ENCODE data around the gene NPB. TPM values are rescaled to one million over a fixed set of nuclear protein-coding genes. Genes with fewer than 3 reads are reported as not detected.
A peak's percentile ranks its signal among the peaks of the same experiment; 100 is the strongest.

NPB gene
- polyA plus RNA-seq, 1 of the 3 experiments (the other 2 are of a cell fraction) = 2.4 TPM

DNA sequence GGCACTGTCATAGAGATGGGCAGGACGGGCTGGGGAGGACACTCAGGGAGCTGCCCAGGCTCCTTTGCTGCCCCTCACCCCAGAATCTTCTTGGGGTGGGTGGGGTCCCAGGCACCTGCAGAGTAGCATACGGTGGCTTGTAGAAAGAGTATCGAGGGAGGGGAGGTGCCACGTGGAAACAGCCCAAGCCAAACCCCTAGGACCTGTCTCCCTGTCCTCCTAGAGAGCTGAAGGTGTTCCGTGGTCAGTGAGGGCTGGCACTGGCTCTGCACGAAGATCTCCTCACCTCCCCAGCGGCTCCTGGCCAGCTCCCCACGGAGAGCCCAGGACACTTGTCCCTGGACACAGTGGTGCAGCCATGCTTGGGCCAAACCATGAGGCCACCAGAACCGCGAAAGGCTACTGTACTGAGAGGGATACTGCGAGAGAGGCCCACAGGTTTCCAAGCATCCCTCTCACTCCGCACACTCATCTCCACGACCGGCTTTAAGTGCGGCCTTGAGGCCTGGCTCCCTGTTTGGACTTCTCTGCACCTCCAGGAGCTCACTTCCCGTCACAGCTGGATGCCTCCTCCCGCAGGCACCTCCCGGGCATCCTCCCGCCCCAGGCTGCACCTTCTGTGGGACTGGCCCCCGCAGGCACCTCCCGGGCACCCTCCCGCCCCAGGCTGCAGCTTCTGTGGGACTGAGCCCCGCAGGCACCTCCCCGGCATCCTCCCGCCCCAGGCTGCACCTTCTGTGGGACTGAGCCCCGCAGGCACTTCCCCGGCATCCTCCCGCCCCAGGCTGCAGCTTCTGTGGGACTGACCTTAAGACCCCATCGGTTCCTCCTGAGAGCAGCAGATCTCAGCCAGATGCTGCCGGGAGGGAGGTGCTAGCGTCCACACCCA lies 27.5 kb downstream of the NPB start:
- Histone ChIP-seq H3K36me3 (replicated peaks in 1 of 2; ENCODE audit: control insufficient read depth in 1 of 2, insufficient read depth in 2 of 2, low read length in 1 of 2) (peaks cover 0 to 13% of the 10 kb centered on the region in 2 experiments), H3K27ac (ENCODE audit: low read depth in 2 of 2, low read length in 1 of 2) (no peak overlapping the region), H3K4me1 (ENCODE audit: control insufficient read depth in 1 of 2, insufficient read depth in 2 of 2, low read depth in 1 of 2, low read length in 1 of 2) (peaks cover 12 to 27% of the 10 kb centered on the region in 2 experiments; a peak in 2 of 4 replicates), H3K4me3 (ENCODE audit: low read depth in 2 of 2, low read length in 1 of 2) (peak overlapping the region in 1 of 2 experiments; percentile 92; a peak in 1 of 4 replicates), H3K4me2 (peak overlapping the region; percentile 100), H3K9ac (no peak overlapping the region), H3F3A (replicated peaks; ENCODE audit: insufficient read depth) (peaks cover 17% of the 10 kb centered on the region), H3K9me3 (no peaks in the 10 kb centered on the region), H3K79me2 (ENCODE audit: insufficient read depth) (peaks cover 27% of the 10 kb centered on the region), H2AFZ (ENCODE audit: low read depth) (no peak overlapping the region), H3K27me3 (ENCODE audit: insufficient read depth) (no peaks in the 10 kb centered on the region), H3K9me2 (no peaks in the 10 kb centered on the region), H4K20me1 (ENCODE audit: insufficient read depth) (peaks cover 28% of the 10 kb centered on the region)
- ChIA-PET POLR2A (interaction anchor here (0.6 to 5.0 kb wide), 6 partner anchors 8 to 91 kb away, joined by 3 to 34 read pairs (median 4); partner anchors contain the start of genes P4HB and PYCR1), CTCF (interaction anchor here (1.3 to 11.7 kb wide), 10 partner anchors 8 to 101 kb away, joined by 4 to 107 read pairs (median 14); partner anchors contain the start of genes NOTUM, PCYT2, PYCR1 and RAC3)
- TF ChIP-seq YY1 (IDR thresholded peaks at IDR 0.05; ENCODE audit: low read depth) (no peak), REST (IDR thresholded peaks at IDR 0.05; ENCODE audit: low read depth, low read length) (no peak), IRF3 (IDR thresholded peaks at IDR 0.05; ENCODE audit: low read depth, low read length) (no peak), NRF1 (IDR thresholded peaks at IDR 0.05; ENCODE audit: low read depth, low read length) (no peak), MXI1 (IDR thresholded peaks at IDR 0.05; ENCODE audit: low read depth, low read length) (no peak), GATA2 (CRISPR knock-in tag; IDR thresholded peaks at IDR 0.05) (no peak), TAF1 (IDR thresholded peaks at IDR 0.05; ENCODE audit: borderline replicate concordance, low read depth, low read length) (no peak), MEF2A (IDR thresholded peaks at IDR 0.05; ENCODE audit: borderline replicate concordance, low read depth) (no peak), ZBTB33 (IDR thresholded peaks at IDR 0.05; ENCODE audit: borderline replicate concordance, low read depth) (no peak), RFX5 (IDR thresholded peaks at IDR 0.05; ENCODE audit: low read length) (no peak), ELF1 (IDR thresholded peaks at IDR 0.05) (no peak), SIN3A (IDR thresholded peaks at IDR 0.05; ENCODE audit: borderline replicate concordance, low read depth, low read length) (no peak), RAD21 (IDR thresholded peaks at IDR 0.05; ENCODE audit: low read length) (no peak), EP300 (IDR thresholded peaks at IDR 0.05; ENCODE audit: borderline replicate concordance in 1 of 2, low read depth in 1 of 2, low read length in 1 of 2) (no peak), POLR2AphosphoS5 (IDR thresholded peaks at IDR 0.05; ENCODE audit: low read depth, low read length) (no peak), FOXM1 (IDR thresholded peaks at IDR 0.05; ENCODE audit: low read depth) (no peak)
- TF ChIP-seq, protein P1, sequence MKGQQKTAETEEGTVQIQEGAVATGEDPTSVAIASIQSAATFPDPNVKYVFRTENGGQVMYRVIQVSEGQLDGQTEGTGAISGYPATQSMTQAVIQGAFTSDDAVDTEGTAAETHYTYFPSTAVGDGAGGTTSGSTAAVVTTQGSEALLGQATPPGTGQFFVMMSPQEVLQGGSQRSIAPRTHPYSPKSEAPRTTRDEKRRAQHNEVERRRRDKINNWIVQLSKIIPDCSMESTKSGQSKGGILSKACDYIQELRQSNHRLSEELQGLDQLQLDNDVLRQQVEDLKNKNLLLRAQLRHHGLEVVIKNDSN (IDR thresholded peaks at IDR 0.05; ENCODE audit: borderline replicate concordance, low read depth) = no peak
- 95% methylated on average over 28 of the region's 31 CpGs for WGBS (ENCODE audit: low lambda C conversion rate)
- no peak for DNase-seq
